OCI-LY7 (cell line): ENCODE data around the gene USP25. TPM values are rescaled to one million over a fixed set of nuclear protein-coding genes. Genes with fewer than 3 reads are reported as not detected.

ENCODE experiments used
- BruUV-seq: library from RNA; stranded (reverse); fragments of 400-500 nt; replicated peaks from 2 replicates; lab custom pipeline; 2021; lab: Mats Ljungman, UMichigan
- CTCF ChIA-PET: fragments of 300-600 bp; sonication (Branson Sonifier 250); formaldehyde crosslinking; loops from one replicate; lab custom pipeline; 2022; ENCODE audit warnings: antibody characterized with exemption; ENCODE audit not compliant: unreplicated experiment; lab: Charles Lee
- POLR2A ChIA-PET: fragments of 300-600 bp; sonication (Branson Sonifier 250); formaldehyde crosslinking; loops from one replicate; lab custom pipeline; 2022; ENCODE audit warnings: antibody characterized with exemption; lab: Charles Lee
- DNase-seq: peaks from one replicate; pipeline ENCODE4 v3.0.0-alpha.2; 2015; ENCODE audit warnings: low spot score
- H2AFZ ChIP-seq: fragments of 200-600 bp; sonication (generic), shearing (Covaris generic); 2 replicates; pipeline ENCODE4 v1.6.1; 2014; ENCODE audit warnings: mild to moderate bottlenecking, antibody characterized with exemption, low read length, moderate library complexity
- H3K27ac ChIP-seq: fragments of 200-600 bp; sonication (generic); 2 replicates; pipeline ENCODE4 v1.5.1; 2014; ENCODE audit warnings: mixed run types, low read depth, mild to moderate bottlenecking, moderate library complexity, low read length, inconsistent platforms; ENCODE audit not compliant: poor library complexity, severe bottlenecking
- H3K36me3 ChIP-seq: fragments of 200-600 bp; sonication (generic); 2 replicates; pipeline ENCODE4 v1.6.1; 2014; ENCODE audit warnings: mild to moderate bottlenecking, antibody characterized with exemption, low read length, moderate library complexity, mixed read lengths; ENCODE audit not compliant: insufficient read depth
- H3K4me1 ChIP-seq: fragments of 200-600 bp; sonication (generic); 2 replicates; pipeline ENCODE4 v1.5.1; 2014; ENCODE audit warnings: mild to moderate bottlenecking, low read length; ENCODE audit not compliant: insufficient read depth, poor library complexity, severe bottlenecking
- H3K4me2 ChIP-seq: fragments of 200-600 bp; sonication (generic); 2 replicates; pipeline ENCODE4 v1.6.1; 2014; ENCODE audit warnings: mild to moderate bottlenecking, low read length
- H3K4me3 ChIP-seq: fragments of 200-600 bp; sonication (generic); 2 replicates; pipeline ENCODE4 v1.5.1; 2014; ENCODE audit warnings: mild to moderate bottlenecking, low read depth, low read length; ENCODE audit not compliant: poor library complexity, severe bottlenecking
- H3K79me2 ChIP-seq: fragments of 200-600 bp; sonication (generic); 2 replicates; pipeline ENCODE4 v1.6.1; 2016; ENCODE audit warnings: low read depth, mild to moderate bottlenecking, low read length, moderate library complexity, mixed read lengths; ENCODE audit not compliant: insufficient read depth
- H3K9me2 ChIP-seq: fragments of 200-600 bp; sonication (generic); 2 replicates; pipeline ENCODE4 v1.6.1; 2016; ENCODE audit warnings: mild to moderate bottlenecking, low read length, mixed read lengths; ENCODE audit not compliant: insufficient read depth
- H3K9me3 ChIP-seq: fragments of 200-600 bp; sonication (generic); 2 replicates; pipeline ENCODE4 v1.6.1; 2014; ENCODE audit warnings: mild to moderate bottlenecking, mixed run types, low read length, mixed read lengths
- H4K20me1 ChIP-seq: fragments of 200-600 bp; sonication (generic); 2 replicates; pipeline ENCODE4 v1.6.1; 2014; ENCODE audit warnings: mild to moderate bottlenecking, antibody characterized with exemption, low read length, moderate library complexity, mixed read lengths; ENCODE audit not compliant: insufficient read depth
- CTCF ChIP-seq: fragments of 200-600 bp; sonication (generic); conservative IDR thresholded peaks from 2 replicates; pipeline ENCODE4 v1.5.1; 2014; ENCODE audit warnings: mild to moderate bottlenecking, antibody characterized with exemption, low read length, moderate library complexity, mixed read lengths
- EZH2phosphoT487 ChIP-seq: fragments of 200-600 bp; sonication (generic); IDR thresholded peaks from 2 replicates; pipeline ENCODE4 v1.6.1; 2018; ENCODE audit warnings: low read depth, borderline replicate concordance, mild to moderate bottlenecking, mixed run types, antibody characterized with exemption, low read length, moderate library complexity, mixed read lengths
- intact Hi-C: fragments of 100-400 bp; cut with micrococcal nuclease; formaldehyde crosslinking; loops from one replicate; pipeline ENCODE4 v1.10.0; 2022; ENCODE audit not compliant: unreplicated experiment
- total RNA-seq, 2 experiments: library from RNA; depleted of rRNA in 1 of 2; stranded (reverse); fragments of >200 nt in 1 of 2; shearing (Covaris generic) in 1 of 2; gene quantifications; 2 replicates each; pipeline ENCODE4 v1.2.3, GENCODE V29; 2014 to 2022

The USP25 gene
- total RNA-seq, 2 experiments from 2014 or later = 25.1 to 28.1 TPM

- no TSS peak for BruUV-seq
- no peaks in the 10 kb centered on the region for H3K4me1 ChIP-seq
- H3K79me2 ChIP-seq = no peaks in the 10 kb centered on the region
- no peaks in the 10 kb centered on the region for H3K9me3 ChIP-seq
- DNase-seq = no peak
- no peak for TF ChIP-seq CTCF
- no peak for TF ChIP-seq EZH2phosphoT487
- POLR2A ChIA-PET = no interaction called here
- intact Hi-C loops = no loop called here
- no peaks in the 10 kb centered on the region for H3K9me2 ChIP-seq
- H2AFZ ChIP-seq = no peak overlapping the region
- no peaks in the 10 kb centered on the region for H4K20me1 ChIP-seq
- no peak overlapping the region for H3K27ac ChIP-seq
- H3K4me3 ChIP-seq = no peak overlapping the region
- CTCF ChIA-PET = no interaction called here
- H3K36me3 ChIP-seq = no peaks in the 10 kb centered on the region
- H3K4me2 ChIP-seq = no peak overlapping the region
Observed at GRCh38 chr21:15768045-15768601, 38.3 kb downstream of the USP25 start.

GRCh38 chr21:15768853-15769252 is 39.1 kb downstream of the USP25 start:
- BruUV-seq = no TSS peak

More at GRCh38 chr21:15768853-15769252, 39.1 kb downstream of the USP25 start:
- Histone ChIP-seq H3K79me2 (no peaks in the 10 kb centered on the region), H3K4me3 (no peak overlapping the region), H3K4me1 (no peaks in the 10 kb centered on the region), H3K9me2 (no peaks in the 10 kb centered on the region), H4K20me1 (no peaks in the 10 kb centered on the region), H3K36me3 (no peaks in the 10 kb centered on the region), H3K27ac (no peak overlapping the region), H2AFZ (no peak overlapping the region), H3K4me2 (no peak overlapping the region), H3K9me3 (no peaks in the 10 kb centered on the region)
- no peak for DNase-seq
- POLR2A ChIA-PET = no interaction called here
- no peak for TF ChIP-seq EZH2phosphoT487
- TF ChIP-seq CTCF = no peak
- intact Hi-C loops = no loop called here
- CTCF ChIA-PET = no interaction called here
